GM20431 (cell line): ENCODE data around the gene ROR1.

Experiments
- in situ Hi-C: fragments of 300-500 bp; cut with MseI, MboI; formaldehyde crosslinking; loops from one replicate; pipeline ENCODE4 v1.15.0; 2020; ENCODE audit warnings: low sequenced_read_pairs; ENCODE audit not compliant: unreplicated experiment

ROR1 gene

DNA sequence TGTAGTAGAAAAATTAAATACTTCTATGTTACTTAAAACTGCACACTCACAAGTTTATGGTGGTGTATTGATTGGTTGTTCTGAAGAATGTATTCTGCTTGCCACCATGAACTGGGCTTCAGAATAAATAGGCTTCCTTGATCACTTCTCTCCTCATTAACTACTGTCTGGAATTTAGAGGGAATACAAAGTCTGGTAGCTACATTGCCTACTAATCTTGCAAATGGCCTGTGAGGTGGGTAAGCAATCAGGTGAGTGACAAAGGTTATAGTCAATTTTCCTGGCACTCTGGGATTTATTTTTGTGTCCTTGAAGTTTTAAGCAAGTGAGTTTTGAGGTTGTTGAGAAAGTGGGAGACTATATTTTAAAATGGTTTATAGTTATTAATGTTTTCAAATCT is 101.8 kb downstream of the ROR1 start:
- in situ Hi-C loops: no loop called here

DNA sequence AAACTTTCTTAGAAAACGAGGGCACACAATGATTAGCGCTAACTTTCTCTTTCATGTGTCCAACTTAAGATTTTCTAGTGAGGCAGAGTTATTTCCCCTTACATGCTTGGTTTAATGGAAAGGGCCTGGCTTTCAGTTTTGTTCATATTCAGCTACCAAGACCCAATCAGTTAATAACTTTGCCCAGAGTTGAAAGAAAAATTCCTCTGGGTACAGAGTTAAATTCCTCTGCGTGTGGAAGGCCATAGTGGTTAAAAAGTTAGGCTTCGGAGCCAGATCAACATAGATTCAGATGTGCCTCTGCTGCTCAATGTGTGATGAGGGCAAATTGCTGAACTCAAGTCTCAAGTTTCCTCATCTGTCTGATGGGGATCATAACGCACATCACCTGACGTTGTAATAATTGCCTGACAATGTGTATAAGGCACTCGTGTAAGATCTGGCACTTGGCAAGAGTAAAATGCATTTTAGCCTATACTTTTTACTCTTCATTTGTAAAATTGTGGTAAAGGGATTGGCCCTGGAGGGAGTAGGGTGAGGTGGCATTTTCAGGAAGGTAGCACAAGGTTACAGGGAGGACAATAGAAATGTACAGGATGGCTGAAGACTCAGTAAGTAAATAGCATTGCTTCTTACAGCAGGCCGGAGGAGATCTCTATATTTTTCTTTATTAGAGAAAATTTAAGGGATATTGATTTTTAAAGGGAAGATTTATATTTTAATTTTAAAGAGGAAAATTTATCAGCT is 103.4 kb downstream of the ROR1 start:
- in situ Hi-C loops: no loop called here

DNA sequence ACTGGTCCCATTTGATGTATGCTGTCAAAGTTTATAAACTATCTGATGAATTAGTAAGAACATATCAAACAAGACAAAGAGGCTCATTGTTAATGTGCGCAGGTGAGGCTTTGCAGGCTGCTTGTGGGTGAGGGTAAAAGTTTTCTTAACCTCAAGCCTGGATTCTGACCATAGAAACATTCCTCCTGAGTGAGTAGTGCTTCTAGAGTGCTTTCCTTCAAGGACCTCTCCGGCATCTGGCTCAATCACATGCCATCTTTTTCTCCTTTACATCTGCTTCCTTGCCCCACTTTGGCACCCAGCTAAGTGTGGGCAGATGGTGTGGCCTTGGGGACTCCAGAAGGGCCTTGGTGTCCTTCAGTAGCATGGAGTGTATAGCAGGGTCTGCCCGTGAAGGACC is 104.0 kb downstream of the ROR1 start:
- in situ Hi-C loops: no loop called here

DNA sequence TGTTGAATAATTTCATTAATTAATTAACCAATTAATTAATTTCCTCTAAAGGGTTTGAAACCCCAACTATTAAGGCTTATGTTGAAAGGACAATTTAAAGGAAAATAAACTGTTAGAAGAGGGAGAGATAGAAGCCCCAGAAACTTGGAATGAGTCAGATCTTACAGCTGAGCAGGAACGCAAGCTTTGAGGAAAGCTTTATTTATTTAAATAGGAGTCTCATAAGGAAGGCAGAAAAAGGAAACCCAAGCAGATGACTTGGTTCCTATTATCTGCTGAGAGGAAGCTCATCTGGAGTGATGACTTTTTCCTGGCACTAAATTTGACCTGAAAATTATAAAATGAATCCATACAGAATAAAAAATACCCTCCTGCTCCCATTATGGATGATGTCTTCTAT is 105.1 kb downstream of the ROR1 start:
- in situ Hi-C loops: no loop called here

DNA sequence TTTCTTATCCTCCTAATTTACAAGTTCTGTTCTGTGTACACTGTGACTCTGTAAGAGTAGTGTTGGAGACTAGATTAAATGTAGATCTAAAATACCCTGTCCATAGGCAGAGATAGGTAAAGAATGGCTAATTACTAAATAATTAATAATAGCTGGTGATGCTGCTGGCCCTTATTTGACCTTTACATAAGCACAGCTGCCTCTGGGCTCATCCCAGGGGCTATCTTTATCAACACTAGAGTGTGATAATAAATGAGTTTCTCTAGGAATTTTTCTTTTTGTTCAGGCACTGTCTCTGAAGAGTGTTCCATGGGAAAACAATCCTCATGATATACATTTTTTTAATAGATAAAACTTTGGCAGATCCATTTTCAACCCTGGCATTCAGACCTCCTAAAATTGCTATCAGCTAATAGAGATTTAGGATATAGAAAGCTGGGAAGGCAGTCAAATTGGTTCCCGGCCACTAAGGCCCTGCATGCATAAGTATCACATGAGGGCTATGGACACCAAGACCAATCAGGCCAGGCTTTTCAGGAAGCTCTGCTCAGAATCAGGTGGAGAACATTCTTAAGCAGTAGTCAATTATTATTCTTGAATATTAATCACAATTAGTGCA is 107.2 kb downstream of the ROR1 start:
- in situ Hi-C loops: no loop called here

GRCh38 chr1:63882048-63882704 is 108.4 kb downstream of the ROR1 start:
- in situ Hi-C loops: no loop called here

- in situ Hi-C loops: no loop called here
Observed at GRCh38 chr1:63883494-63884235, 109.8 kb downstream of the ROR1 start.

- in situ Hi-C loops: no loop called here
Observed at GRCh38 chr1:63884486-63884885, 110.7 kb downstream of the ROR1 start.

DNA sequence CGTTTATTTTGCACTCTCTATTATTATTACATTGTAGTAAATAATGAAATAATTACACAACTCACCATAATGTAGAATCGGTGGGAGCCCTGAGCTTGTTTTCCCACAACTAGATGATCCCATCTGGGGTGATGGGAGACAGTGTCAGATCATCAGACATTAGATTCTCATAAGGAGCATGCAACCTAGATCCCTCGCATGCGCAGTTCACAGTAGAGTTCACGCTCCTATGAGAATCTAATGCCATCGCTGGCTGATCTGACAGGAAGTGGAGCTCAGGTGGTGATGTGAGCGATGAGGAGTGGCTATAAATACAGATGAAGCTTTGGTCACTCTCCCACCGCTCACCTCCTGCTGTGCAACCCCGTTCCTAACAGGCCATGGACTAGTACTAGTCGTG is 112.1 kb downstream of the ROR1 start:
- in situ Hi-C loops: no loop called here

GRCh38 chr1:63886340-63886739 is 112.5 kb downstream of the ROR1 start:
- in situ Hi-C loops: no loop called here

DNA sequence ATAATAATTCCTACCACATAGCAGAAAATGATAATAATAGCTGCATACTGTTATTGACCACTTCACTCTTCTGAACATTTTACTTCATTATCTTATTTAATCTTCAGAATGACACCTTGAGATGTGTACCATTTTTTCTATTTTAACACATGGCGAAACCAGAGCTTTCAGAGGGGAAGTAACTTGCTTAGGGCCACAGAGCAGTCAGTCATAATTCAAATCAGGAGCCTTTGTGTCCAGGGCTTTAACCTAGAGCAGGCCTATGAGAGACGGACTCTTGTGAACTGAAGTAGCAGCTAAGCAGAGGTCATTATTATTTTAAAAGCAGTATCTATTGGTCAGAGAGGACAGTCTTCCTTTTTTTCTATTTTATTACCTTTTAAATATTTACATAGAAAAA is 114.0 kb downstream of the ROR1 start:
- in situ Hi-C loops: no loop called here

DNA sequence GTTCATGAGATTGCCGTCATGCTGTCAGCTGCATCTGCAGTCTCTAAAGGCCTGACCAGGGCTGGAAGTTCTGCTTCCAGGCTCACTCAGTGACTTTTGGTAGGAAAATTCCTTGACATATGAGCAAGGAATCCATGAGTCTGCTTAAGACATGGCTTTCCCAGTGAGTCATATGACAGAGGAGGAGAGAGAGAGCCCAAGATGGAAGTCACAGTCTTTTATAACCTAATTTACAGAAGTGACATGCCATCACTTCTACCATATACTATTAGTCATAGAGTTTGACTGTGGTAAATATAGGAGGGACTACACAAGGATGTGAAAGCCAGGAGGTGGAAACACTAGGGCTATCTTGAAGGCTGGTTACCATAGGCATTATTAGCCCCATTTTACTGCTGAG is 115.2 kb downstream of the ROR1 start:
- in situ Hi-C loops: no loop called here

GRCh38 chr1:63890468-63890867 is 116.7 kb downstream of the ROR1 start:
- in situ Hi-C loops: no loop called here

DNA sequence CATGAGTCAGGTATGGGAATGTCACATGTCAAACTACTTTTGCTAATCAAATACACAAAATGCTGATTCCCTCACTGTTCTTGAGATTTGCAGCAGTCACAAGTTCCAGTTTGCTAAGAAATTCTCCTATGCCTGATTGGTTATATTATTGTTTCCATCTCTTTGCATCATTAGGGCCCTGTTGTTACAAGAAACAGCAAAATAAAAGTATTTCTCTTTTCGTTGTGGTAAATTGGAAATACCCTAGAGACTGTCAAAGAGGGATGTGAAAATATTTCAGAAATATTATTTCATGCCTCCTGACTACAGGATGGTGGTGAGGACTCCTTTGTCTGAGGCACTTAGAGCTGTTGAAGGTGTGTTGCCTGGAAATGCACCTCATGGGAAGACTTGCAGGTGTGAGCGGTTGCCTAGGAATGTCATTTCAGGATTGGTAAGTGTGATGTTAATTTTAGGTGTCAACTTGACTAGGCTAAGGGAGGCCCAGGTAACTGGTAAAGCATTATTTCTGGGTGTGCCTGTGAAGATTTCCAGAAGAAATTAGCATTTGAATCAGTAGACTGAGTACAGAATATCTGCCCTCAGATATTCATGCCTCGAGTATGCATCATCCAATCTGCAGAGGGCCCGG is 117.4 kb downstream of the ROR1 start:
- in situ Hi-C loops: no loop called here

DNA sequence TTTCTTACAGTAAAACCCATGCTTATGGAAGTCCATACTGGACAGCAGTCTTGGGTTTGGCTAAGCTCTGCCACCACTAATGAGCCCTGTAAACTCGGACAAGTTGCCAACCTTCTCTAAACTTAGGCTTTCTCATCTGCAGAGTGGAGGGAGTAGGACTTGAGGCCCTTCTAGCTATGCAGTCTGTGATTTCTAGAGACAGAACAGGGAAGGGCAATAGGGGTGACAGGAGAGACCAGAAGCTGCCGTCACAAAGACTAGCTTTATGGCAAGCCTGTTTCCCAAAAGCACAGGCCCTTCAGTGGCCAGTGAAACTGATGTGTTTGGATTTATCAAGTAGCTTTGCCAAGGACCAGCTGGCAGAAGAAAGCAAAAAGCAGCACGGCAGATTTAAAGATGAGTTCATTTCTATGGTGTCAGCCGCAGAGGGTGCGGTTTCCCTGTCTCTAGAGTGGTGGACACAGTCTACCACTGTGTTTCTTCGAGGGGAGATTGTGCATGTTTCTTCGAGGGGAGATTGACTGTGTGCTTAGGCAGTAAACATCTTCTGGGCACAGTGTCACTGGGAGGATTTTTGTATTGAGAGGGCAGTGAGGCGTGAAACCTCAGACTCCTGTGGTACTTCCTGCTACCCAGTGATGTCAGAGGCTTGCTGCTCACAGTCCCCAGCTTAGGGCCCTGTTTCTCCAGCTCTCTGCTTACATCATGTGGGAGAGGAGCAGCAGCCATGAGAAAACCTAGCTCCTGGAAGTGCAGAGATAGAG is 119.0 kb downstream of the ROR1 start:
- in situ Hi-C loops: no loop called here

GRCh38 chr1:63893976-63894375 is 120.2 kb downstream of the ROR1 start:
- in situ Hi-C loops: no loop called here

- in situ Hi-C loops: no loop called here
Observed at GRCh38 chr1:63894627-63895265, 120.9 kb downstream of the ROR1 start.

- in situ Hi-C loops: no loop called here
Observed at GRCh38 chr1:63896755-63897154, 122.9 kb downstream of the ROR1 start.
